Stimulated activated CD4-positive, alpha-beta T cell treated with anti-CD3 and anti-CD28 coated beads, Interleukin-4, amount 100 ng/mL, for 24 hours (primary cell): ENCODE data around the gene APBA1.

Experiments used
- DNase-seq: peaks from one replicate; pipeline ENCODE4 v3.0.0-alpha.2; 2020

The APBA1 gene

DNA sequence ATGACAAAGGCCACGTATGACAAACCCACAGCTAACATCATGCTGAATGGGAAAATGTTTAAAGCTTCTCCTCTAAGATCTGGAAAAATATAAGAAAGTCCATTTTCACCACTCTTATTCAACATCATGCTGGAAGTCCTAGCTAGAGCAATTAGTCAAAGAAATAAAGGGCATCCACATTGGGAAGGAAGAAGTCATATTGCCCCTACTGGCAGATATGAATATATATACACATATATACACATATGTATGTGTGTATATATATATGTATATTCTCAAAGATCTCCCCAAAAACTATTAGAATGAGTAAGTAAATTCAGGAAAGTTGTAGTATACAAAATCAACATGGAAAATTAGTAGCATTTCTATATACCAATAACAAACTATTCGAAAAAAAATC lies 17.1 kb downstream of the APBA1 start:
- no peak for DNase-seq

DNA sequence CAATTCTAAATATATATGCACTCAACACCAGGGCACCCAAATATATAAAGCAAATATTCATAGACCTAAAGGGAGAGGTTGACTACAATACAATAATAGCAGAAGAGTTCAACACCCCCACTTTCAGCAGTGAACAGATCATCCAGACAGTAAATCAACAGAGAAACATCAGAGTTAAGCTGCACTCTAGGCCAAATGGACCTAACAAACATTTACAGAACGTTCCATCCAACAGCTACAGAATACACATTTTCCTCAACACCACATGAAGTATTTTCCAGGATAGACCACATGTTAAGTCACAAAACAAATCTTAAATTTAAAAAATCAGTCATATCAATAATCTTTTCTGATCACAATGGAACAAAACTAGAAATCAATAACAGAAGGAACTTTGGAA lies 18.9 kb downstream of the APBA1 start:
- no peak for DNase-seq

DNA sequence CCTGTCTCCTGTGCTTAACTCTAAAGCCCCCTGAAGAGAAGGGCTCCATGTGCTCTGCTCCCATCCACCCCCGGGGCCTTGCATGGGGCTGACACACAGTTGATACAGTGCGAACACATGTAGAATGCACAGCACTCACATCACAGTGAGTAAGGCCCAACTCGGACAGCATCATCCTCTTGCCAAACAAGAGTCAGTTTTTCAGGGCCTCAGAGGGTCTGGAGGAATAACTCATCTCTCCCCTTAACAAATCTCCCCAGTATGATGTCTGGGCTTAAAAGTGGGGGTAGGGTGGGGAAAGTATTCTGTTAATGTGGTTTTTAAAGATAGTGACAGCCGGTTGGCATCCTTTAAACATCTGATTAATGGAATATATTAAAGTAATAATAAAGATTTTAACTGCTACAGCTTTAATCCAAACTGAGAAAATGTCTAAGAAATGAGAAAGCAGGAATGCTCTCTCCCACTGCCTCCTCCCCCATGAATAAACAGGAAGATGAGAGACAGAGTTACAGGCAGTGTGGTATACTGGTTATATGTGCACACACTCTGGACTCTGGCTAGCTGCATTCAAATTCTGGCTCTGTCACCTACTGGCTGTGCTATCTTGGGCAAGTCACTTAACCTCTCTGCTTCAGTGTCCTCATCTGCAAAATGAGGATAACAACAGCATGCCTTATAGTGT lies 22.5 kb downstream of the APBA1 start:
- no peak for DNase-seq

DNA sequence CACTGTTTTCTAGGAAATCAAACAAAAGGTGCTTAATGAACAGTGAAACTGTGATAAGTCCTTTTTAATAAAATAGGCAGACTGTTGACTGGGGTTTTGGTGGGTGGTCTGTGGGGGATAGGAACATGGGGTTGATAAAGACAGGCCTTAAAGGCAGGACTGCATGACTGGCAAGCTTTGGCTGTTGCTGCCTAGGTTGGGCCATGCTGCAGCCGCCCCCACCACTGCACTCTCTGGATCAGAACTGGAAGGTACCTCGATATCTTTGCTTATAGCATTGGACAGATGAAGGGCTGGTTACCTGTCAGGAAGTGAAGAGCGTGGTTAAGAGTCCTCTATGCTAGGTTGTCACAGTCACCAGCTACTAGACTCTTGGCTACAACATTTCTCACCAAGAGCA lies 24.4 kb downstream of the APBA1 start:
- no peak for DNase-seq

DNA sequence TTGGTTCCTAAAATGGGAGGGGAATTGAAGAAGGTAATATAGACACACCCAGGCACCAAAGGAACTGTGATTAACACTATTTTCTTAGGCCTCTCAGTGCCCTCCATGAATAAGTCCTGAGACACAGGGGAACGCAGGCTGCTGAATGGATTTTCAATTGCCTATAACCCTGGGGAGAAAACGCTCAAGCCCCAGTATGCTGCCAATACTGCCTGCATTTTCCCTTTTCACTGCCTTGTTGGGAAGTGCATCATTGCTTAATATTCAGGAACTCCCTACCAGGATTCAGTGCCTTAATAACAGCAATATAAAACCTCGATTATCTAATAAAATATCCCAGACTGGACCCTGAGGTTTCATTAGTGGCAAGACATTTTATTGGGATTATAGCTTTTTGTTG lies 25.4 kb downstream of the APBA1 start:
- DNase-seq = no peak

DNA sequence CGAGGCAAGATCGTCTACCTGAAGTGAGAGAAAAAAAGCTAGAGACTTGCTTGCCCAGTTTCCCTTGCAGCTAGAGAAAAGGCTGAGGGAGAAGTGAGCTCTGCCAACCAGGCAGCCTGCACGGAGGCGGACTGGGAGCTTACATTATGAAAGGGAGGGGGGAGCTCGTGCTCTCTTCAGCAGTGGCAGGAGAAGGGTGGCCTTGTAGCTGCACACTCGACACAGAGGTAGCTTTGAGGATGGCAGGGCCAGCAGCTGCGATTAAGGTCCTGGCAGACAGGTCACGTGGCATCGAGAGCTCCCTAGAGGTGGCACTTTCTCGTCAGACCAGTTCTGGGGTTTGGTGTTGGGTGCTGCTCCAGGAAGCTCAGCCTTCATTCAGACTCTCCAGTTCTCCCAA lies 26.7 kb downstream of the APBA1 start:
- no peak for DNase-seq

DNA sequence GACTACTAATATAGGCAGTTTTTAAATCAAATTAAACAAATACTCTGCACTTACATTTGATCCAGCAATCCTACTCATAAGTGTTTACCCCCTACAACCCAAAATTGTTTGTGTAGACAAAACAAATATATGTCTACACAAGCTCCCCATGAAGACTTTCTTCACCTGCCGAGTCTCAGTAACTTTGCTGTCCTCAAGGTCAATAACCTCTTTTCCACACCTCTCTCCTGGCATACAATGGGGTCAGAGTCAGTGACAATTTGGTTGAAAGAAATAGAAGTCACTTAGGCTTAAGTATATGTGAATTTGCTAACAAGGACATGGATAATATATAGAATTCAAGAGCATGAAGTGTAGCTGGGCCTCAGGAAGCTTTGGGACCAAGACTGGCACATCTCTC lies 29.1 kb downstream of the APBA1 start:
- DNase-seq = no peak

DNA sequence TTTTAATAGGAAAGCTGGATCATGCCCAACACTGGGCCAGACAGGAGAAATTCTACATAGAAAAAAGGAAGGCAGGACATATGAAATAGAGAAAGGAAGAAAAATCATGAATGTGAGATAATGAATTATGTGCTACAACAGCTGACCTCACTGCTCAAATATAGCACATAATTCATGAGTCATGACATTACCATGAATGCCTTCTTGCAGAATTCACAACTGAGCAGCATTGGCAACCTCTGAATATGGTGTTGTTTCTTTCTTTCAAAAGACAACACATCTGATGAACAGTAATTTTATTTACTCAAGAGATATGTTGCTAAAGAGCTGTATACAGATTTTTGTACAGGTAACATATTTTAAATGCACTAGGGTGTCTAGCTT lies 34.4 kb downstream of the APBA1 start:
- no peak for DNase-seq

DNA sequence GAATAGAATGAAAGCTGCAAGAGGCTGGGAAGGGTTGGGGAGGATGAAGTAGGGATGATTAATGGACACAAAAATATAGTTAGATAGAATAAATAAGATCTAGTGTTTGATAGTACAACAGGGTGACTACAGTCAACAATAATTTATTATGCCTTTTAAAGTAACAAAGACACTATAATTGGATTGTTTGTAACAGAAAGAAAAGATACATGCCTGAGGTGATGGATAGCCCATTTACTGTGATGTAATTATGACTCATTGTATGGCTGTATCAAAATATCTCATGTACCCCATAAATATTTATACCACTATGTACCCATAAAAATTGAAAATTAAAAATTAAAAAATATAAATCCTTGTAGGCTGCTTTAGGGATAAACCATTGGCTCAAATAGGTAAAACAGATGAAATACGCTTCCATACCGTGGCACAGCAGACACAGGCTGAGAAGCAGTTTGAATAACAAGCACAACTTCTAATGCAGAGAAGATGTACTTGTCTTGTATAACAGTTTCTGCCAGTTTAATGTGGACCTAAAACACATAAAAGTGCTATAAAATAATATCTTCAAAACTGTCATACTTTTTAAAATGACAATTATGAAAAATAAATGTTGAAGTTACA lies 34.9 kb downstream of the APBA1 start:
- DNase-seq = no peak

DNA sequence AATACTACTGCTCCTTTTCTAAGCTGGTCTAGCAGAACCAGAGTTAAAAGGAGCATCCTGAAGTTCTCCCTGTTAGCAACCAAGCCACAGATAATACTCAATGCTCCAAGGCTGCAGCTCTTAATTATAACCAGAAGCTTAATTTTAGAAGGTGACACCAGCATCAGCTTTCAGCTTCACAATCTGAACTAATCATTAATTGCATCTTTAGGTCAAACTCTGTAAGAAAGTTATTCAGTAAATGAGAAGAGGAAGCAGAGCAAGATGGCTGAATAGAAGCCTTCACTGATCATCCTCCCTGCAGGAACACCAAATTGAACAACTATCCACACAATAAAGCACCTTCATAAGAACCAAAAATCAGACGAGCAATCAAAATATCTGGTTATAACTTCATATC lies 38.5 kb downstream of the APBA1 start:
- DNase-seq = no peak

DNA sequence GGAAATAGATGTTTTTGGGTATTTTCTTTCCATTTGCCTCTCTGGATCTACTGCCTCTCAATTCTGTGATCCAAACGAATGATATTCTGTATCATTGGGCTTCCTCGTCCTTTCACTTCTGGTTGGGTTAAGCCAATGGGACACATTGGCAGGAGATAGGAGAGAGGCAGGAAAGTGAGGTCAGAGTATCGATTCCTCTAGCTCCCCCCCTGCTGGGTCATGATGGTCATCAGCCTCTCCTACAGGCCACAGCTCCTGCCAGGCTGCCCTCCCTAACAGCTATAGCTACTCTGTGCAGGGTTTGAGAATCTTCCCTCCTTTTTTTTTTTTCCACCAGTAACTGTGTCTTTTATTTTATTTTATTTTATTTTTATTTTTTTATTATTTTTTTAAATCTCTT lies 39.4 kb downstream of the APBA1 start:
- no peak for DNase-seq

DNA sequence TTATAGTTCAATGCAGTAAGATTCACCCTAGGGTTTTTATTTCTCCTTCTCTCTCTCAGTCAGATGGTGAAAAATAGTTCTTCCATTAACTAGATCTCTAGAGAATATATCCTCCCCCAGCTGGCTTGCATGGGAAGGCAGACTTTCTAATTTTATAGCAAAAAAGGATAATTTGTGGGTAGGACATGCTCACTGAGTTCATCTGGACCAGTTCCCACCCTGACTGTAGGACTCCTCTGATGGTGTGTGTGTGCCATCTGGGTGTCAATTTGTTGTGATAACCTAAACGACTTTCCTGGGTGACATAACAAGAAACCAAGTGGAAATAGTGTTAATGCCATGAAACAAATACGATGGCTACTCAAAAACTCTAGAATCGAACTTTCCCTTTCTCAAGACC lies 44.9 kb downstream of the APBA1 start:
- DNase-seq = no peak

DNA sequence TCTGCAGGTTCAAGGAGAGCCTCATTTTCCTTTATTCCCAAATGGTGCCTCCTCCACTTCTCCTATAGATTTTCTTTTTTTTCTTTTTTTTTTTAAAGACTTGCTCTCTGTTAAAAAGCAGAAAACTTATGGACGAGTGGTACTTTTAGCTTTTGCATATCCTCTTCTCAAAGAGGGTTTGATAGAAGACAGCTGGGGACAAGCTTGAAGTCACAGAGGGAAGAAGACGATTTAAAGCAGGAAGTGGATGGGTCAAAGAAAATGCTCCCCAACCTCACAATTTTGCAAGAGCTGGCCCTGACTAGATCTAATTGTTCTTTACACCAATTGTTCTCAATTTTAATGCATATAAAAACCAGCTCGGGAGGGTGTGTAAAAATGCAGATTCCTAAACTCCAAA lies 48.9 kb downstream of the APBA1 start:
- DNase-seq = no peak

DNA sequence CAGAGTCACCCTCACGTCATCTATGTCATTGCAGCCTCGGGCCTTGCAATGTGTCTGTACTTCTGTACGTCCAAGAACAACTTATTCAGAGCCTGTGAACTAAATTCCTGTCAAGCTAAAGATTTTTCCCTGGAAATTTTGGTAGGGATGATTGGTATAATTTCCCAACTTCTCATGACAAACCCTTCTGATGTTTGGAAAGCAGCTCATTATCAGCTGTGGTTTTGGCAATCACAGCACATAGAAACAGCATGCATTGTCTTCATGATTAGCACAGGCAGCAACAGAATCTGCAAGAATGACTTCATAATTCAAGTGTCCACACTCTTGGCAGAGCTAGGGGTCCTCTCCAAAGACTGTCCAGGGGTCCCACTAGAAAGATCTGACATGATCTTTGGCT lies 49.5 kb downstream of the APBA1 start:
- no peak for DNase-seq

DNA sequence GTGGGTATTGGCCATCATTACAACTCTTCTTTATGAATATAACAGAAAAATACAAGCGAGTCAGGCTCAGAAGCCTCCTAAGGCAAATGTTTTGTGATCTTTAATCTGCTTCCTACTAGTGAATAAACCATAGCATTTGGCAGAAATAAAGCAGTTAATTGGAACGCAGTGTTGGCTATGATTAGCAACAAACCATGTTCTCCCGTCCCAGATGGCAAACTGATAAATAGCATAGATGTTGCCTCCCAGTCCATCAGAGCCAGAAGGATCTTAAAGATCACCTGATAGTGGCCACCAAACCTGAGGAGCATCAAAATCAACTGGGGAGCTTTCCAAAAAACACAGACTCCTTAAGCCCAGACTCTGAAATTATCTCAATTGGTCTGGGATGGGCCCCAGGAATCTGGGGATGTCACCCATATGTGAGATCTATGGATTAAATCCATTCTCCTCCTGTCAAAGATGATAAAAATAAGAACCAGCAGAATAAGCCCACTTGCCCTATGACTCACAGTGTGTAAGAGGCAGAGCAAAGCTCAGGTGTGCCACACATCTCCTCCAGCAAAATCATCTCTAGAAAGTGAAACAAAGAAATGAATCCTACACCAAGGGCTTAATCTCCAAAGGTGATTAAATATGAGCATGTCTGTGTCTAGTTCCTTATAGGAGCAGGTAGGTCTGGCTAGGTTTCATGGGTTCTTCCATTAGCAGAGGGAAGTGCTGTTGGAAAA lies 50.3 kb downstream of the APBA1 start:
- no peak for DNase-seq

DNA sequence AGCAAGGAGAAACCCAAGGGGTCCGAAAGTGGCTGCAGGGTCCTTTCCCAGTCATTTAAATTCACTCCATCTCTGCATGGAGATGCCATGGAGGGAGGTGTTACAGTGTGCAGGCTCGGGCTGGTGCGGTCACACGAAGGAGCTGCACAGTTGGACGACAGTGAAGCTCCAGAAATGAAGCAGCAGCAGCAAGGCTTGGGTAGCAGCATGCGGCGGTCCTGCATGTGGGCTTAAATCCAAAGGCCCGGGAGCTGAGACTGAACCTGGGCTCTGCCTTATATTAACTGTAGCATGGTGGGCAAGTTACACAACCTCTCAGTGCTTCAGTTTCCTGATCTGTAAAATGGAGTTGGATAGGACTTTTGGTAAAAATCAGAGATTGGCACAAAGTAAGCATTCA lies 51.4 kb downstream of the APBA1 start:
- DNase-seq = no peak

DNA sequence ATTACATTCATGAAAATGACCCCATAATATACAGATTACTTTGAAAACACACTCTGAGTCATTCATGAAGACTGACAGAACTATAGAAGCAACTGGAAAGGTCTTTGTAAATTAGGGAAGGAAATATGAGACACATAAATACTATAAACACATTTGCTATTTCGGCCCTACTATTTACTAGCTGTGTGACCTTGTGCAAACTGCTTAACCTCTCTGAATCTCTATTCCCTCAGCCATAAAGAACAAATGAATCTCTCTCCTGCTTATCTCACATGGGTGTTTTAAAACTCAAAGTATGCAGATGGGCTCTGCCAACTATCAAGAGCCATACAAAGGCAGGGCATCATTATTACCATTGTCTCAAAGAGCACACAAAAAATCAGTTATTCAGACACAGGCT lies 52.9 kb downstream of the APBA1 start:
- no peak for DNase-seq

DNA sequence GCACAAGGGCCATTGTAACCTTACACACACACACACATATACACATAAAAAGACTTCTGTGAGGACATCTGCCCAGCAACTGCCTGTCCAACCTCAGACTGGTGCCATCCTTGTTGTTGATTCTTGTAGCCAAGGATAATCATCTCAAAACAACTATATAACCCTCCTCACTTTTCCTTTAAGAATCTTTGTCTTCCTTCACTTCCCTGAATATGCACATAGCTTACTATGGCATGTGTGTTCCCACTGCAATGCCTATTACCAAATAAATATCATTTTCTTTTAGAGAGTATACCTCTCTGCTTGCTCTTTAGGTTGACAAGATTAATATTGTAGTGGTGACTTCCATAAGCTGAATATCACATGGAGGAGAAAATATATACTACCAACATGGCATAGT lies 55.2 kb downstream of the APBA1 start:
- DNase-seq = no peak

DNA sequence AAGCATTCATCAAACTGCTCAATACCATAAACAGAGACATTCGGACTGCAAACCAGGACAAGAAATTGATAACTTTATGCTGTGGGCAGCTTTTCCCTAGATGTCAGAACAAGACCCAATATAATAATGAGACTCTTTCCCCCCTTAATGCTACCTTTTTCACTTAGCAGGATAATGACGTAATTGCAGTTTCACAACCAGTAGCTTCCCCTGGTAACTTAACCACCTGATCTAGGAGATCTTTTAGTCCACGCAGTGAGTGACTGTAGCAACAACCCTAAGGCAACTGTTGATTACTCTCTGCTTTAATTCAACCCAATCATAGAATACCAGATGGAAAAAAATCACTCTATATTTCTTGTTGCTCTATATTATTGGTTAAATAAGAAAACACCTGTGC lies 56.3 kb downstream of the APBA1 start:
- DNase-seq = no peak

DNA sequence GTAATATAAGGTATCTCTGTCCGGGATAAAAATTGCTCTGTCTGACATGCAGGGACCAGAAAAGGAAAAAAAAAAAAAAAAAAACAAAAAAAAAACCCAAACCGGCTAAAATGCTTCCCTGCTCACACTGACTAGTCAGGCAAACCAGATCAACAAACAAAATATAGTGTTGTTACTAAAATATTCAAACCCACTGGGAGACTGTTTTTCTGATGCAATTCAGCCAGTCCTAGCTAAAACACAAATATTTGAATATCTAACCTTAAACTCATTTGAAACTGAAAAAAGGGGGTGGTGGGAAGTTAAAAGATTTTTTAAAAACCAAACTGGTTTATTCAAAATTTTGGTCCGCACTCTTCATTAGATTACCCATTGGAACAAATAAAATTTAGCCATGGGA lies 61.0 kb downstream of the APBA1 start:
- no peak for DNase-seq

DNA sequence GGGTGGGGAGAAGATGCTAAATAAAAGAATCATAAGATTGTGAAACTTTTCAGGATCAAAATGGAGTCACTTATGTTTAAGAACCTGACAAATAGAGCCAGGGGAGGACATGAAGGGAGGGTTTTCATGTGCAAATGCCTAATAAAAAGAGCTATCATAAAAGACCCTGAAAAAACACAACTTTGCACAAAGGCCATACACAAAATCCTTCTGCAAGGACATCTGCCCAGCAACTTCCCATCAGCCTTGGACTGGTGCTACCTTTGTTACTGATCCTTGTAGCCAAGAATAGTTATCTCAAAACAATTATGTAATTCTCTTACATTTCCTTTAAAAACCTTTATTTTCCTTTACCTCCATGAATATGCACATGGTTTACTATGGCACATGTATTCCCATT lies 63.0 kb downstream of the APBA1 start:
- no peak for DNase-seq

DNA sequence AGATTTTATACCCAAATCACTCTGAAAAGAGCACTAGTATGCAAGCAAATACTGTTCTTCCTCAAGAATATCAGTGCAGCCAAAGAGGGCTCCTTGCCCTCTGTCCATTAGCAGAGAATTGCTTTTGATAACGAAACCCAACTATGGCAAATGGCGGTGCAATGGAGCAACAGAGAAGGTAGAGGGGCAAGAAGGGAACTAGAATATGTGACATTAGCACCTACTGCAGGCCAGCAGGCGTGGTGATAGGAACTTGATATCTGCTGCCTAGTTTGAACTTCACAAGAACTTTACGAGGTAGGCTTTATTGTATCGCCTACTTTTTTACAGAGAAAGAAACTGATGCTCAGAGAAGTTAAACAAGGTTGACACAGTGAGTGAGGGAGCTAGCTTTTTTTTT lies 66.1 kb downstream of the APBA1 start:
- no peak for DNase-seq

DNA sequence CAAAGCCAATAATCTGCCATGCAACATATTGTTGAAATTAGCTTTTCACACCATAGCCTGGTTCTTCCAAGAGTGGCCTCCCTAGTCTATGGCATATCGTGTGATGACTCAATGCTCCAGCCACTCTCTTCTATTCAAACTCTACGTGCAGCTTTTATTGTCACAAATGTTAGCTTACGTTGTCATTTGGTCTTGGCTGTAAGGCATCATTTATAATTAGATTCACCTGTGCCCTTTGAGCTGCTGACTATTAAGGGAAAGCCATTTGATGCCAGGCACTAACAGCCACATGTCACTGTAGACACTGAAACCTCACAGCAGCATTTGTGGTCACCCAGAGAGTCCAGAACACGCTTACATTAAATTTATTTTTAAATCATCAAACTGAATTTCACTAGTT lies 66.8 kb downstream of the APBA1 start:
- no peak for DNase-seq

DNA sequence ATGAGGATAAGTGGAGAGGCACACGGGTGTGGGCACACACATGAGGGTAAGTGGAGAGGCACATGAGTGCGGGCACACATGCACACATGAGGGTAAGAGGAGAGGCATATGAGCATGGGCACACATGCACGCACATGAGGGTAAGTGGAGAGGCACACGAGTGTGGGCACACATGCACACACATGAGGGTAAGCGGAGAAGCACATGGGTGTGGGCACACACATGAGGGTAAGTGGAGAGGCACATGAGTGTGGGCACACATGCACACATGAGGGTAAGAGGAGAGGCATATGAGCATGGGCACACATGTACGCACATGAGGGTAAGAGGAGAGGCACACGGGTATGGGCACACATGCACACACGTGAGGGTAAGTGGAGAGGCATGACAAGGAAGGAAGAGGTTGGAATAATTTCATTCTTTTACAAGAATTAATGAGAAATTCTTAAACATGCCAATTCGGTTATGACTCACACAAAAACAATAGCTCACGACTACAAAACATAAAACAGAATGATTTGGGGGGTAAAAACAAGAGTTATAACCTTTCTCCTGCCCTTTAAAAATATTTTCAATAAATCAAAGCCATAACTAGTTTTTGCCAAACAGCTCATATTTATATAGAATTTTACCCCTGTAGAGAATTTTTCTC lies 67.5 kb downstream of the APBA1 start:
- no peak for DNase-seq
